ENCODE data around the gene MED13L.

Gene MED13L

GRCh38 chr12:116213885-116214527 is 63.5 kb downstream of the MED13L start:
- no peak for TF ChIP-seq CTCF (conservative IDR thresholded peaks at IDR 0.05; ENCODE audit: low read depth, low read length)
- DNase-seq (ENCODE audit: low read depth), result peak; percentile 14

GRCh38 chr12:116213014-116213413 is 64.5 kb downstream of the MED13L start:
- H3K4me3 ChIP-seq (ENCODE audit: low read depth, low read length), result no peak overlapping the region
- TF ChIP-seq CTCF (conservative IDR thresholded peaks at IDR 0.05; ENCODE audit: low read depth, low read length), result no peak
- no peak for DNase-seq (ENCODE audit: low read depth)

More at GRCh38 chr12:116213885-116214527, 63.5 kb downstream of the MED13L start:
- H3K4me3 ChIP-seq (ENCODE audit: low read depth, low read length), result no peak overlapping the region

GRCh38 chr12:116210762-116211161 is 66.7 kb downstream of the MED13L start:
- no peak overlapping the region for H3K4me3 ChIP-seq (ENCODE audit: low read depth, low read length)
- DNase-seq (ENCODE audit: low read depth), result no peak
- no peak for TF ChIP-seq CTCF (conservative IDR thresholded peaks at IDR 0.05; ENCODE audit: low read depth, low read length)

DNA sequence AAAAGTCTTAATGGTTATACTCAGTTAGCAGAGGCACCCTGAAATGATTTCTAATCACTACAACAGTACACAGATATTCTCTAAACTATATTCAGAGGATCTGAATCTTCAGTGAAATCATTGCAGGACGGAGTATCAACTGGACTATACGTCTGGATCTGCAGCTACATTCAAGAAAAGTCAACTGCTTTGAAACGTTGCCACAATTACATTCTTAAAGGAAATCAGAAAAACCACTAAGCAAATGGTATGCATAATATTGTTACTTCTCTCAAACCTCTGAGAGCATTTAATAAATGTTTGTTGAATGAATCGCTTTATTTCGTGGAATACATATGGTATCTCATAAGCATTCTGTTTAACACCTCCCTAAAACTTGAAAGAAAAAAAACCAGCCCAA is 67.4 kb downstream of the MED13L start:
- H3K4me3 ChIP-seq (ENCODE audit: low read depth, low read length), result no peak overlapping the region
- DNase-seq (ENCODE audit: low read depth), result peak; percentile 40
- no peak for TF ChIP-seq CTCF (conservative IDR thresholded peaks at IDR 0.05; ENCODE audit: low read depth, low read length)

- H3K4me3 ChIP-seq (ENCODE audit: low read depth, low read length), result no peak overlapping the region
- DNase-seq (ENCODE audit: low read depth), result no peak
- TF ChIP-seq CTCF (conservative IDR thresholded peaks at IDR 0.05; ENCODE audit: low read depth, low read length), result no peak
Measured at GRCh38 chr12:116209503-116209902, 68.0 kb downstream of the MED13L start.

DNA sequence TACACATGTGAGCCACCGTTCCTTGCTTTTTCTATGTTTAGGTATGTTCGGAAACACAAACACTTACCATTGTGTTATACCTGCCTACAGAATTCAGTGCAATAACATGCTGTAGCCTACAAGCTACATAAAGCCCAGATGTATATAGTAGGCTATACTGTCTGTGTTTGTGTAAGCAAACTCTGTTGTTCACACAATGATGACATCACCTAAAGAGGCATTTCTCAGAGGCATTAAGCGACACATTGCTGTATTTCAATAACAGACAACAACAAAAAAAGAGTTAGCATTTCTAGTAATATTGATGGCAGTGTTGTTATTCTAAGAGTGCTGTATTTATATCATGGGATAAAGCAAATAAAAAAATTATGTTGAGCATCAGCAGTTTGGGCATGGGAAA is 70.2 kb downstream of the MED13L start:
- no peak for DNase-seq (ENCODE audit: low read depth)
- no peak overlapping the region for H3K4me3 ChIP-seq (ENCODE audit: low read depth, low read length)
- no peak for TF ChIP-seq CTCF (conservative IDR thresholded peaks at IDR 0.05; ENCODE audit: low read depth, low read length)

GRCh38 chr12:116206828-116207227 is 70.7 kb downstream of the MED13L start:
- TF ChIP-seq CTCF (conservative IDR thresholded peaks at IDR 0.05; ENCODE audit: low read depth, low read length), result no peak
- H3K4me3 ChIP-seq (ENCODE audit: low read depth, low read length), result no peak overlapping the region
- DNase-seq (ENCODE audit: low read depth), result no peak

Measured in choroid plexus epithelial cell (primary cell).